HG02938 (cell line): ENCODE measurements around the gene SYPL2.

Source experiments
- ATAC-seq: cut with Tn5 transposase; IDR thresholded peaks from one replicate; pipeline ENCODE4 v1.9.1; 2021; ENCODE audit warnings: mild to moderate bottlenecking, moderate library complexity; ENCODE audit not compliant: unreplicated experiment

The SYPL2 gene

DNA sequence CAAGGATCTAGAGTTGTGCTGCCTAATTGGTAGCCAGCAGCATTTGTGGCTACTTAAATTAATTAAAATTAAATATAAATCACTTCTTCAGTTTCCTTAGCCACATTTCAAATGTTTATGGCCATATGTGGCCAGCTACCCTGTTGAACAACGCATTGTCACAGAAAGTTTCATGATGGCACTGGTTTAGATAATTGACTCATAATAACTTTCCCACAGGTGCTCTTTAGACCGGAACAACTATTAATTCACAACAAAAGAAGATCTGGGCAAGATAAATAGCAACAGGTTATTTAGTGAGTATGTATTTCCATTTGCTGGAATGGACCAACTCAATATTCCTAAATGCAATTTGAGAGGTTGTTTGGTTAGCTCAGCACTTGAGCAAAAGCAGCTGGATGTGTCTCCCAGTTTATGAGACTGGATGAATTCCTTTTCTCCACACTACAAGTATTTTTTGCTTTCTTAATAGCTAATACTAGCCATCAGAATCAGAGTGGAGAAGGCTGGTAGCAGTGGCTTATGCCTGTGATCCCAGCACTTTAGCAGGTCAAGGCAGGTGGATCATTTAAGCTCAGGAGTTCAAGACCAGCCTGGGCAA lies 46.9 kb downstream of the SYPL2 start:
- ATAC-seq = no peak

DNA sequence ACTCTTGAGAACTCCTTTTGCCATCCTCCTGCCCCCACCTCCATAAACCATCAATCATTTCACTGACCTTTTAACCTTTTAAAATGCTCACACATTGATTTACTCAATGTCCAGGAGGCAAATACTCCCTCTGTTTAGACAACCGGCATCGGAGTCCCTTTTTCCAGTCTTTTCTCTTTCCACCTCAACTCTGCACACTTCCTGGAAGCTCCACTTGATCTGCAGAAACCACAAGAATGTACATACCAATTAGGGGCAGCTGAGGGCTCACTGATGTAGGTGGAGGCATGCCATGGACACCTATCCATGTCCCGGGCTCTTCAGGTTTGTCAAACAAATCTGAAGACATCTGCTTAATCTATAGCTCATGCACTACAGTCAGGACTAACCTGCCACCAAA lies 48.5 kb downstream of the SYPL2 start:
- no peak for ATAC-seq

DNA sequence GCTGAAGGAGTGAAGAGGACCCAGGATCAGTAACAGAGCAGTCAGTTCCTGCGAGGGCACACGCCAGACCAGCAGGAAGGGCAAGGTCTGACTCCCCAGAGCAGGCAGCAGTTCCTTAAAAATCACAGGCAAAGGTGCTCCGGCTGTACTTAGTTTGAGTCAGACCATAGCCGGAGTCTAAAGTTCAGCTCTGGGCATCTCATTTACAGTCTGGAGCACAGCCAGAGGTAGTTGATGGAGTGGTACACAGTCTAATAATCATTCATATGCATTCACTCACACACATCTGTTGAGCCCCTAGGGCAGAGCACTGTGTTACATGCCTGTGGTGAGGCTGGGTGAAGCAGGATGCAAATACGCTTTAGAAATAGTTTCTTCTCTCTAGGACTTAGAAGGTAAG lies 50.5 kb downstream of the SYPL2 start:
- no peak for ATAC-seq

DNA sequence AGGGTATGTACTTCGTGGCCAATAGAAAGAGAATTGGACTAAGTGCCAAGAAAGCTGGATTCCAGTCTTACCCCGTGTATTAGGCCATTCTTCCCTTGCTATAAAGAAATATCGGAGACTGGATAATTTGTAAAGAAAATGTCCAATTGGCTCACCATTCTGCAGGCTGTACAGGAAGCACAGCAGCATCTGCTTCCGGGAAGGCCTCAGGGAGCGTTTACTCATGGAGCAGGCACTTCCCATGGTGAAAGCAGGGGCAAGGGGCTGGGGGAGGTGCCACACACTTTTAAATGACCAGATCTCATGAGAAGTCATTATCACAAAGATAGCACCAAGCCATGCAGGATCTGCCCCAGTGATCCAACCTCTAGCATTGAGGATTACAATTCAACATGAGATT lies 51.0 kb downstream of the SYPL2 start:
- ATAC-seq = no peak

DNA sequence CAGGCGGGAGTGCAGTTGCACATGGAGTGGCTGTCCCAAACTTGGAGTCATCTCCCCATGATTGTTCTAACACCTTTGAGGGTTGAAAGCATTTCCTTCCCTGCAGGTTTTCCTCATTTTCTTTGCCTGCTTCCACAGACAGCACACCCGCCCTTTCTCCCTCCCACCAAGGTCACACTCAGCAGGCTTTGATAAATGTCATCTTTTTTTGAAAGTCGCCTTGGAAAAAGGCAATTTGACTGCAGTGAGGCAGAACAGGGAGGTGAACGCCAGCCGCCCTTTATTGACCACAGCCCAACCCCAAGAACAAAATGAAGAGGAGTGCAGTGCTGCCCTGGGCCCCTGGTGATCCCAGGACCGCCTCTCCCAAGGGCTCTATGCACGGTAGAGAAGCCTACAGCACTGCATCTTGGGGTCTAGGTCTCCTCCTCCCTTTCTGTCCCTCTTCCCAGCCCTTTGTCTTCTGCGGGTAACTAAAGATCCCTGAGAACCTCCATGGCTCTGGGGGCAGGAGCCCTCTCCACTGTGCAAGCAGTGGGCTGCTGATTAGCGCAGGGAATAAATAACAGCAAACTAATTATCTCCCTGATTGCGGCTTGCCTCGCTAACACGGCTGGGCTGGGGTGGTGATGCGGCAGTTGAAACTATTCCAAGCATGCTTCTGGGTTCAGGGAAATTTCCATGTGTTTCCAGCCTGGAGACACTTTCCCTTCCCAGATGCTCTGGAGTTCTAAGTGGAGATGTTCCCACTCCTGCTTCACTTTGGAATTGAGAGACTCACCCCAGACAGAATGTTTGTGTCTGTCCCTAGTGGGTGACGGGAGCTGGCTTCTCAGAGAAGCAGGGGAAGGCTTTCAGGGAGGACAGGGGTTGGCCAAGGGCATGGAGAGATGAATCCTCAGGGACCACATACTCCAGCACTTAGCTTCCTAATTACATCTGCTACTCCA lies 54.9 kb downstream of the SYPL2 start:
- no peak for ATAC-seq

DNA sequence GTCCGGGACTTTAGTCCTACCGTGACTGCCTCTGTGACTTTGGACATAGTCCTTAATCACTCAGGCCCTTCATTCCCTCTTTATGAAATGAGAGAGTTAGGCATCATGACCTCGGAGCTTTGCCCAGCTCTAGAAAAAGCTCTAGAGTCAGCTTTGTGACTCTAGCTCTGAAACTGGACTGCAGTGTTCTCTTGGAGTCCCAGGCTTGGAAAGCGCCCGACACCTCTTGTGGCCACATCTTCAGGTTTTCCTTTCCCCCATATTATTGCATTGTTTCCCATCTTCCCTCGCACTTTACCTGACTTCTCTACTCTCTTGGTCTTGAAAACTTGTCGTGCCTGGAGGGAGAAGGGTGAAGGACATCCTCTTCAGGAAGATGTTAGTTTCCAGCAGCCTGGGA lies 55.7 kb downstream of the SYPL2 start:
- ATAC-seq = no peak

DNA sequence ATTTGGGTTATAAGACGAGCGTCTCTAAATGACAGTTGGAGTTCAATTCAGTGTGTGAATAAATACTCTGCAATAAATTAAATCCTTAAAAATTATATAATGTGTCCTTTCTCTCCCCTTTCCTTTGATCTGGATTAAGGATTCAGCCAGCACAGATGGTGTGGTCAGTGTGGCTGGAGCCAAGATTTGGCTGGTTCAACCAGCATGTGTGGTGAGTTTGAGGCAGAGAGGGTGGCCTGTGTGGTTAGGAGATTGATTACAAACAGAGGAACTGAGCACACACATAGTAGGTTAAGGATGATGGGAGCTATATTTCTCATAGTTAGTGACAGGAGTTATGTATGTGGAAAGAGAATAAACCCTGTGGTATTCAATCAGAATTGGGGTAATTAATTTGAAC lies 57.4 kb downstream of the SYPL2 start:
- no peak for ATAC-seq

DNA sequence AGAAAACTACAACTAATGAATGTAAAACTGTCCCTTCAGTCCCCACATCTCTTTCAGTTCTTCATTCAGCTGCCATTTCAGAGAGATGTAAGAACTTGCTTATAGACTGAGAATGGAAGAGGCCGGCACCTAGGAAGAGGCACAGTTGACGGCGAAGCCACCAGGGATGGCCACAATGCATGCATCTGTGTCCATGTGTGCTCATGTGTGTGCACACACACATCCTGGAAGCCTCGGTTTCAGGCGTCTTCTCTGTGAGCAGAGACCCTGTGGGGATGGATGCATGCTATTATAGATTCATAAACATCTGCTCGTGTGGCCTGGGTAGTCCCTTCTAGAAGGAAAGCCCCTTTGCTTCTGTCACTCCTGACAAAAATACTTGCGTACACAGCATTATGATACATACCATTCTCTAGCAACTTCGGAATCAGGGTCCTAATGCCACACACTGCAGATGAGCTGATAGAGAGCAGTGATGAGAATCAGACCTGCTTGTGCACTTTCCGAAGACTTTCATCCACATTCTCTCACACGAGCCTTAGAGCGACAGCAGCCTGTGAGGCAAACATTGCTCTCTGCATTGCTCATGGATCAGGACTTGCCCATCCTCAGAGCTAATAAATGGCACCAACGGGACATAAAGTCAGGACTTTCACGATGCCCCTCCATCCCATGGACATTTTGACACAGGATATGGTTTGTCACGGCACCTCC lies 60.9 kb downstream of the SYPL2 start:
- ATAC-seq = no peak

DNA sequence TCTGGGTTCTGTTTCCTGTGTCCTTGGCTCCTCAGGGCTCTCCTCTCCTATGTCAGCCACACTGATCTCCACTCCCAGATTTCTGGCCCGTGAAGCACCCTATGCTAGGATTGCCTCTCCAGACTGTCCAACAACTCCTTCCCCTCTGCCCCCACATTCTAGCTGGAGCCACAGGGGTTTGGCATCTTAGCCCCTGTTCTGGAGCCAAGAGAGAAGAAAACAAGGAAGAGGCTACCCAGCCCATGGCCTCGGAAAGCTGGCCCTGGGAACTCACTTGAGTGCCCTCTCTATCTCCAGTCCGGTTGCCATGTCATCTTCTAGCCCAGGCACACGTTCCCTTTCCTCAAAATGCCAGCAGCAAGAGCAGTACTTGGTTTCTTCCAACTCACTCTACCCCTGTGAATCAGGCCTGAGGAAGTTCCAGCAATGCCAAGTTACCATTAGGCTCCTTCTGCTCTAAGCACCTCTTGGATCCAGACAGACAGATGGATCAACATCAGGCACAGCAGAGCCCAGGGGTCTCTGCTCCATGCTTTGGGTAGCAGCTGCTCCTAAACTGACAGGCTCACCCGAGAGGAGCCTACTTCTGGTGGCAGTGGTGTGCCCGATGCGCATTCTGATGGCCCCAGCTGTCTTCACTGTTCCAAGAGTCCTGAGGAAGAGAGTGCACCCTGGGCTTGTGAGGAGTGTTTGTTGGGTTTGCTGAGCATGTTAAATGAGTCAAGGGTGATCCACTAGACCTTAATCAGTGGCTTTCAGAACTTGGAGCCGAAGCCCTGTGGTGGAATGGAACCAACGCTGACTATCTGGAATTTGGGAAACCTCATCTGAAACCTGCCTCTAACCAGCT lies 61.7 kb downstream of the SYPL2 start:
- no peak for ATAC-seq

DNA sequence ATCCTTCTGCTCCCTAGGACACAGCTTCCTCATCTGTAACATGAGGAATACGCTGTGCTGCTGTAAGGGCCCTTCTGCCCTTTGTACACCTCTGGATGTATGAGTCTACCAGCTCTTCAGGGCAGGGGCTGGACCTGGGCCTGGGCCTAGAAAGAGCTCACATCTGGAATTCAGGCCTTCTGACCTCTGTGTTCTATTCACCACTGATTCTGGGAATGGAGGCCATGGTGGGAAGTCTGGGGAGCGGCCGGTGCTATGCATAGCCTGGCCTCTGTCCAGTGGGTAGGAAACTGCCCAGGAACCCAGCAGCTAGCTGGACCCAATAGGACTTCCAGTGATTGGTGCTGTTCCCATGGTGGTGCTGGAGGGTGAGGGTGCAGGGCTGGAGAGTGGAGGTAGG lies 62.4 kb downstream of the SYPL2 start:
- ATAC-seq = no peak

DNA sequence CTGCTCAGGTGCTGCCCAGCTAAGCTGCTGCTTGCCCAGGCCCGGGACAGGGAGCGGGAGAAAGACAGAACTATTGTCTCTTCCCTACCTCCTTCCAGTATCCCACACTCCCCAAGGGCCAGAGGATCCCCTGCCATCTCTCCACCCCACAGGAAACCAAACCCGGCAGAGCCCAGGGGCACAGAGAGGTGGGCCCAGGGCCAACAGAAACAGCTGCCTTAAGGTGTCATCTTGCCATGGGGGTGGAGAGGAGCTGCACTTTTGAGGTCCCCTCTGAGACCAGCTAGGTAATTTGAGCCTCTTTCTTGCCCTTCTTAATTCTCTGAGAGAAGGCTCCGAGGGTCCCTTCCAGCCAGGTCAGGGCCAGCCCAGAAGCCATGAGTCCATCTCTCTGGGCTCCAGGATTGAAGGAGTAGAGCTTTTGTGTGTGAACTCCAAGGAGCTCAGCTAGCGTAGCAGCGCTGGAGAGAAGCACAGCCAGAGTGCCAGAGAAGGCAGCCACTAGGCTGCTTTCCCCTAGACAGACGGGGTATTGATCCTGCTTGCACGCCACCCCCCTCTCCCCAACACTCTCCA lies 63.6 kb downstream of the SYPL2 start:
- ATAC-seq = no peak

DNA sequence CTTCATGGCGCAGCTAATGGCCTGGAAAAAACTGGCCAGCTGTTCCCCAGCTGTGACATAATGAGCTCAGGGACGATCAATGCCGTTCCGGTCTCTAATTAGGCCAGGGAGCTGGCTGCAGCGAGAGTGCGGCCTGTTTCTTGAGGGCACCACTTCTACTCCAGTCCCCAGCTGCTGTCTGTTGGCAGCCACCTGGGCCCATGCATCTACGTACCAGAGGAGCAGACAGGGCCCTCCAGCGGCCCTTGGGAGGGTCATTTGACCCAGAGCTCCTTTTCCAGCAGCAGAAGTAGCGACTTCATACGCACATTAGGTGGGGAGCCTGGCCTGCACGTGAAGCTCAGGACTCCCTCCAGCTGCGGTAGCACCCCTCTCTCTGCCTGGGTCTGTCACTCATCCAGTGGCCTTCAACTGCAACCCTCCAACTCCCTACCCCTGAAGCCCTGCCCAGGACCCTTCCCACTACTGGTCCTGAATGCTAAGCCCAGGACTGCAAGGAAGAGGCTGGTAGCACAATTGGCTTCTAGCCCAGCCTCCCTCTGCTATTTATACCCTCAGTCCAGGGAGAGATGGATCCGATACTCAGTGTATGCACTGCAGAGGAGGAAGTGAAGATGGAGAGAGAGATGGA lies 64.2 kb downstream of the SYPL2 start:
- no peak for ATAC-seq

DNA sequence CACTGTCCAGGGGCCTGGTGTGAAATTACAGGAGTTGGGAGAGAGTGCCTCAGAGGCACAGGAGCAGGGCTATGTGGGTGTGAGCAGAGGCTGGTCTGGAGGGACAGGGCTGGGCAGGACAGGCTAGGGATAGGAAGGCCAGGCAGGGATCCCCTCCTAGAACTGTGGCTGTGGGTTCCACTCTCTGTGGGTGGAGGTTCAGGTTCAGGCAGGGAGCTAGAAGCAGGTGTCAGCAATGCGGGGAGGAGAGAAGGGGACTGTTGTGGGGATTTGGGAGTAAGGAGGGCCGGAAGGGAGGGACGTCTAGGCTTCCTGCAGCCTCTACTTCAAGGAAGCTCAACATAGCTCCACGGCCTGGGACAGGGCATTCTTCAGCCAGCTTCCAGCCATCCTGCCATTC lies 65.0 kb downstream of the SYPL2 start:
- no peak for ATAC-seq
